GM23338 (cell line): ENCODE data around the gene GRIK4. TPM values are rescaled to one million over a fixed set of nuclear protein-coding genes. Genes with fewer than 3 reads are reported as not detected.
A peak's percentile ranks its signal among the peaks of the same experiment; 100 is the strongest.

Source experiments
- ATAC-seq: fragments of 200-7000 bp; cut with Tn5 transposase; 3 replicates; pipeline ENCODE4 v1.9.1; 2020
- DNase-seq: peaks from one replicate; pipeline ENCODE4 v3.0.0-alpha.2; 2015; ENCODE audit warnings: low spot score
- H2AFZ ChIP-seq: fragments of 200-600 bp; sonication (generic); 2 replicates; pipeline ENCODE4 v1.8.0; 2016; ENCODE audit warnings: antibody characterized with exemption, mild to moderate bottlenecking, moderate library complexity
- H3F3A ChIP-seq: fragments of 200-600 bp; sonication (generic); replicated peaks from 2 replicates; pipeline ENCODE4 v1.8.0; 2017; ENCODE audit warnings: antibody characterized with exemption, mixed run types, low read depth
- H3K27ac ChIP-seq: fragments of 200-600 bp; sonication (generic); 2 replicates; pipeline ENCODE4 v1.6.1; 2016; ENCODE audit warnings: low read depth
- H3K27me3 ChIP-seq: fragments of 200-600 bp; sonication (generic); 2 replicates; pipeline ENCODE4 v1.8.0; 2016; ENCODE audit warnings: mild to moderate bottlenecking, mixed run types, moderate library complexity; ENCODE audit not compliant: insufficient read depth
- H3K36me3 ChIP-seq: fragments of 200-600 bp; sonication (generic); 2 replicates; pipeline ENCODE4 v1.8.0; 2016; ENCODE audit warnings: mild to moderate bottlenecking; ENCODE audit not compliant: insufficient read depth
- H3K4me1 ChIP-seq: fragments of 200-600 bp; sonication (generic); 2 replicates; pipeline ENCODE4 v1.8.0; 2016; ENCODE audit warnings: mild to moderate bottlenecking, moderate library complexity; ENCODE audit not compliant: insufficient read depth
- H3K4me2 ChIP-seq: fragments of 200-600 bp; sonication (generic); 2 replicates; pipeline ENCODE4 v1.7.1; 2017; ENCODE audit warnings: mixed run types
- H3K4me3 ChIP-seq: fragments of 200-600 bp; sonication (generic); 2 replicates; pipeline ENCODE4 v1.6.1; 2016; ENCODE audit warnings: mixed run types
- H3K79me2 ChIP-seq: fragments of 200-600 bp; sonication (generic); replicated peaks from 2 replicates; pipeline ENCODE4 v1.8.0; 2017; ENCODE audit warnings: mild to moderate bottlenecking; ENCODE audit not compliant: insufficient read depth
- H3K9me2 ChIP-seq: fragments of 200-600 bp; sonication (generic); 2 replicates; pipeline ENCODE4 v1.8.0; 2017; ENCODE audit not compliant: insufficient read depth
- H4K20me1 ChIP-seq: fragments of 200-600 bp; sonication (generic); replicated peaks from 2 replicates; pipeline ENCODE4 v1.8.0; 2017; ENCODE audit warnings: mild to moderate bottlenecking; ENCODE audit not compliant: insufficient read depth
- H3K27ac Mint-ChIP-seq: 2 replicates; pipeline ENCODE4 v1.8.0; 2020; ENCODE audit warnings: inconsistent platforms, mild to moderate bottlenecking, moderate library complexity, mixed read lengths
- H3K27me3 Mint-ChIP-seq: 3 replicates; pipeline ENCODE4 v1.8.0; 2022; ENCODE audit warnings: low read depth, mild to moderate bottlenecking, moderate library complexity, mixed read lengths, inconsistent platforms; ENCODE audit not compliant: insufficient read depth, poor library complexity
- H3K36me3 Mint-ChIP-seq: 3 replicates; pipeline ENCODE4 v1.8.0; 2021; ENCODE audit warnings: low read depth, mild to moderate bottlenecking, inconsistent platforms, moderate library complexity, mixed read lengths
- H3K4me1 Mint-ChIP-seq: 3 replicates; pipeline ENCODE4 v1.8.0; 2020; ENCODE audit warnings: mild to moderate bottlenecking, inconsistent platforms, mixed read lengths
- H3K4me3 Mint-ChIP-seq: 3 replicates; pipeline ENCODE4 v1.8.0; 2021; ENCODE audit warnings: moderate library complexity, mild to moderate bottlenecking, inconsistent platforms, mixed read lengths
- H3K9me3 Mint-ChIP-seq: 3 replicates; pipeline ENCODE4 v1.8.0; 2020; ENCODE audit warnings: moderate library complexity, mild to moderate bottlenecking, inconsistent platforms, mixed read lengths
- ETS1 ChIP-seq: IDR thresholded peaks from 2 replicates; pipeline ENCODE4 v1.6.1; 2016; ENCODE audit warnings: antibody characterized with exemption
- EZH2 ChIP-seq: fragments of 200-600 bp; sonication (generic); IDR thresholded peaks from one replicate; pipeline ENCODE4 v1.8.0; 2017; ENCODE audit warnings: antibody characterized with exemption, mild to moderate bottlenecking, low read depth; ENCODE audit not compliant: unreplicated experiment
- EZH2phosphoT487 ChIP-seq: fragments of 200-600 bp; sonication (generic); IDR thresholded peaks from one replicate; pipeline ENCODE4 v1.8.1; 2018; ENCODE audit warnings: antibody characterized with exemption; ENCODE audit not compliant: unreplicated experiment
- JUNB ChIP-seq: IDR thresholded peaks from one replicate; pipeline ENCODE4 v1.6.1; 2016; ENCODE audit warnings: antibody characterized with exemption; ENCODE audit not compliant: unreplicated experiment
- NANOG ChIP-seq: IDR thresholded peaks from 2 replicates; pipeline ENCODE4 v1.6.1; 2016; ENCODE audit warnings: antibody characterized with exemption, borderline replicate concordance
- POLR2AphosphoS5 ChIP-seq: IDR thresholded peaks from 2 replicates; pipeline ENCODE4 v1.6.1; 2016; ENCODE audit warnings: antibody characterized with exemption, low read depth
- STAT1 ChIP-seq: IDR thresholded peaks from one replicate; pipeline ENCODE4 v1.6.1; 2016; ENCODE audit warnings: antibody characterized with exemption; ENCODE audit not compliant: unreplicated experiment
- ZNF114 ChIP-seq: fragments of 250-450 bp; sonication (Bioruptor Pico); IDR thresholded peaks from 2 replicates; pipeline ENCODE4 v1.5.0; 2020; ENCODE audit warnings: mild to moderate bottlenecking, moderate library complexity
- polyA plus RNA-seq: library from polyadenylated mRNA; unstranded; fragments of >200 nt; fragmentation: Nextera tagmentation; extraction: Ambion mirVana; gene quantifications from 2 replicates; pipeline ENCODE4 v1.2.1, GENCODE V29; 2016
- total RNA-seq: library from RNA; depleted of rRNA; stranded (reverse); fragments of >200 nt; shearing (Covaris generic); gene quantifications from 2 replicates; pipeline ENCODE4 v1.2.3, GENCODE V29; 2014
- TF ChIP-seq, protein P1 (sequence below): fragments of 250-450 bp; sonication (Bioruptor Pico); IDR thresholded peaks from 2 replicates; pipeline ENCODE4 v1.5.0; 2020; ENCODE audit warnings: mild to moderate bottlenecking, moderate library complexity
- TF ChIP-seq, protein P2 (sequence below), 2 experiments: fragments of 200-600 bp in 1 of 2; sonication (generic) in 1 of 2; conservative IDR thresholded peaks; 2 replicates each; pipeline versions ENCODE4 v1.5.1 to v1.6.1; 2016 to 2017; ENCODE audit warnings: antibody characterized with exemption in 2 of 2, low read depth in 2 of 2, mild to moderate bottlenecking in 2 of 2, moderate library complexity in 1 of 2

The GRIK4 gene
- total and polyA plus RNA-seq, 2 experiments from 2014 or later, result 0.63 to 2.2 TPM

DNA sequence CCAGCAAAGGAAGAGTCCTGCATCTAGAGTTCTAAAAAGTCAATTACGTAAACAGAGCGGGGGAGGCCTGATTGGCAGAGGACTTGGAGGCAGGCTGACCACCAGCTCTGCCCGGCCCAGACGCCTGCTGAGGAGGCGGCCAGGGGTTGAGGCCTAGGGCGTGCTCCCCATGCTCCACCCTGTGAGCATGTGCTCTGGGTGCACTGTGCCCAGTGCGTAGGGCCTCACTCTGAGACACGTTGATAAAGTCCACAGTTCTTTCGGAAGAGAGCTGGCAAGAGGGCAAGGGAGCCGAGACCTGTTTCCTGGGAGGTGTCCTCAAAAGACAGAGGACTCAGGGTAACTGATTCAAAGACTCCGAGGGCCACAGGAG lies 25.2 kb downstream of the GRIK4 start:
- H4K20me1 ChIP-seq, result no peaks in the 10 kb centered on the region
- no peak overlapping the region for H3K27ac ChIP-seq
- no peak overlapping the region for H3K4me3 Mint-ChIP-seq
- no peaks in the 10 kb centered on the region for H3K9me2 ChIP-seq
- peaks cover 14% of the 10 kb centered on the region for H3K4me1 Mint-ChIP-seq
- ATAC-seq (no peak), DNase-seq (no peak)
- H3F3A ChIP-seq, result no peaks in the 10 kb centered on the region
- no peak overlapping the region for H3K27ac Mint-ChIP-seq
- H3K79me2 ChIP-seq, result no peaks in the 10 kb centered on the region
- H3K36me3 ChIP-seq, result no peaks in the 10 kb centered on the region
- TF ChIP-seq, protein P1, sequence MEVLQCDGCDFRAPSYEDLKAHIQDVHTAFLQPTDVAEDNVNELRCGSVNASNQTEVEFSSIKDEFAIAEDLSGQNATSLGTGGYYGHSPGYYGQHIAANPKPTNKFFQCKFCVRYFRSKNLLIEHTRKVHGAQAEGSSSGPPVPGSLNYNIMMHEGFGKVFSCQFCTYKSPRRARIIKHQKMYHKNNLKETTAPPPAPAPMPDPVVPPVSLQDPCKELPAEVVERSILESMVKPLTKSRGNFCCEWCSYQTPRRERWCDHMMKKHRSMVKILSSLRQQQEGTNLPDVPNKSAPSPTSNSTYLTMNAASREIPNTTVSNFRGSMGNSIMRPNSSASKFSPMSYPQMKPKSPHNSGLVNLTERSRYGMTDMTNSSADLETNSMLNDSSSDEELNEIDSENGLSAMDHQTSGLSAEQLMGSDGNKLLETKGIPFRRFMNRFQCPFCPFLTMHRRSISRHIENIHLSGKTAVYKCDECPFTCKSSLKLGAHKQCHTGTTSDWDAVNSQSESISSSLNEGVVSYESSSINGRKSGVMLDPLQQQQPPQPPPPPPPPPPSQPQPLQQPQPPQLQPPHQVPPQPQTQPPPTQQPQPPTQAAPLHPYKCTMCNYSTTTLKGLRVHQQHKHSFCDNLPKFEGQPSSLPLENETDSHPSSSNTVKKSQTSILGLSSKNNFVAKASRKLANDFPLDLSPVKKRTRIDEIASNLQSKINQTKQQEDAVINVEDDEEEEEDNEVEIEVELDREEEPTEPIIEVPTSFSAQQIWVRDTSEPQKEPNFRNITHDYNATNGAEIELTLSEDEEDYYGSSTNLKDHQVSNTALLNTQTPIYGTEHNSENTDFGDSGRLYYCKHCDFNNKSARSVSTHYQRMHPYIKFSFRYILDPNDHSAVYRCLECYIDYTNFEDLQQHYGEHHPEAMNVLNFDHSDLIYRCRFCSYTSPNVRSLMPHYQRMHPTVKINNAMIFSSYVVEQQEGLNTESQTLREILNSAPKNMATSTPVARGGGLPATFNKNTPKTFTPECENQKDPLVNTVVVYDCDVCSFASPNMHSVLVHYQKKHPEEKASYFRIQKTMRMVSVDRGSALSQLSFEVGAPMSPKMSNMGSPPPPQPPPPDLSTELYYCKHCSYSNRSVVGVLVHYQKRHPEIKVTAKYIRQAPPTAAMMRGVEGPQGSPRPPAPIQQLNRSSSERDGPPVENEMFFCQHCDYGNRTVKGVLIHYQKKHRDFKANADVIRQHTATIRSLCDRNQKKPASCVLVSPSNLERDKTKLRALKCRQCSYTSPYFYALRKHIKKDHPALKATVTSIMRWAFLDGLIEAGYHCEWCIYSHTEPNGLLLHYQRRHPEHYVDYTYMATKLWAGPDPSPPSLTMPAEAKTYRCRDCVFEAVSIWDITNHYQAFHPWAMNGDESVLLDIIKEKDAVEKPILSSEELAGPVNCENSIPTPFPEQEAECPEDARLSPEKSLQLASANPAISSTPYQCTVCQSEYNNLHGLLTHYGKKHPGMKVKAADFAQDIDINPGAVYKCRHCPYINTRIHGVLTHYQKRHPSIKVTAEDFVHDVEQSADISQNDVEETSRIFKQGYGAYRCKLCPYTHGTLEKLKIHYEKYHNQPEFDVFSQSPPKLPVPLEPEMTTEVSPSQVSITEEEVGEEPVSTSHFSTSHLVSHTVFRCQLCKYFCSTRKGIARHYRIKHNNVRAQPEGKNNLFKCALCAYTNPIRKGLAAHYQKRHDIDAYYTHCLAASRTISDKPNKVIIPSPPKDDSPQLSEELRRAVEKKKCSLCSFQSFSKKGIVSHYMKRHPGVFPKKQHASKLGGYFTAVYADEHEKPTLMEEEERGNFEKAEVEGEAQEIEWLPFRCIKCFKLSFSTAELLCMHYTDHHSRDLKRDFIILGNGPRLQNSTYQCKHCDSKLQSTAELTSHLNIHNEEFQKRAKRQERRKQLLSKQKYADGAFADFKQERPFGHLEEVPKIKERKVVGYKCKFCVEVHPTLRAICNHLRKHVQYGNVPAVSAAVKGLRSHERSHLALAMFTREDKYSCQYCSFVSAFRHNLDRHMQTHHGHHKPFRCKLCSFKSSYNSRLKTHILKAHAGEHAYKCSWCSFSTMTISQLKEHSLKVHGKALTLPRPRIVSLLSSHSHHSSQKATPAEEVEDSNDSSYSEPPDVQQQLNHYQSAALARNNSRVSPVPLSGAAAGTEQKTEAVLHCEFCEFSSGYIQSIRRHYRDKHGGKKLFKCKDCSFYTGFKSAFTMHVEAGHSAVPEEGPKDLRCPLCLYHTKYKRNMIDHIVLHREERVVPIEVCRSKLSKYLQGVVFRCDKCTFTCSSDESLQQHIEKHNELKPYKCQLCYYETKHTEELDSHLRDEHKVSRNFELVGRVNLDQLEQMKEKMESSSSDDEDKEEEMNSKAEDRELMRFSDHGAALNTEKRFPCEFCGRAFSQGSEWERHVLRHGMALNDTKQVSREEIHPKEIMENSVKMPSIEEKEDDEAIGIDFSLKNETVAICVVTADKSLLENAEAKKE (CRISPR knock-in tag), result no peak
- TF ChIP-seq EZH2 (no peak), JUNB (no peak), POLR2AphosphoS5 (no peak), EZH2phosphoT487 (no peak), STAT1 (no peak), ZNF114 (CRISPR knock-in tag) (no peak)
- H2AFZ ChIP-seq, result no peak overlapping the region
- no peak overlapping the region for H3K4me2 ChIP-seq
- no peaks in the 10 kb centered on the region; the same call in 1 of the 2 replicates for H3K4me1 ChIP-seq
- no peaks in the 10 kb centered on the region; the same call in 2 of the 3 replicates for H3K9me3 Mint-ChIP-seq
- H3K36me3 Mint-ChIP-seq, result no peaks in the 10 kb centered on the region
- no peaks in the 10 kb centered on the region for H3K27me3 ChIP-seq
- no peak overlapping the region for H3K4me3 ChIP-seq
- peaks cover 9% of the 10 kb centered on the region for H3K27me3 Mint-ChIP-seq

- peak; percentile 33; the same call in 2 of the 3 replicates for ATAC-seq
- H3K4me1 Mint-ChIP-seq, result peaks cover 6% of the 10 kb centered on the region; the same call in 2 of the 3 replicates
- Histone ChIP-seq H3K27me3 (no peaks in the 10 kb centered on the region), H3F3A (no peaks in the 10 kb centered on the region), H2AFZ (no peak overlapping the region), H3K36me3 (no peaks in the 10 kb centered on the region), H3K4me2 (no peak overlapping the region), H3K4me1 (no peaks in the 10 kb centered on the region), H3K4me3 (no peak overlapping the region), H4K20me1 (no peaks in the 10 kb centered on the region), H3K79me2 (no peaks in the 10 kb centered on the region), H3K9me2 (no peaks in the 10 kb centered on the region), H3K27ac (no peak overlapping the region)
- H3K36me3 Mint-ChIP-seq, result no peaks in the 10 kb centered on the region
- H3K4me3 Mint-ChIP-seq, result no peak overlapping the region
- no peak overlapping the region for H3K27ac Mint-ChIP-seq
- peaks cover 7% of the 10 kb centered on the region for H3K27me3 Mint-ChIP-seq
- no peak for DNase-seq
- H3K9me3 Mint-ChIP-seq, result no peaks in the 10 kb centered on the region; the same call in 2 of the 3 replicates
- TF ChIP-seq ZNF114 (CRISPR knock-in tag), result no peak
- TF ChIP-seq NANOG, result no peak
- no peak for TF ChIP-seq JUNB
- TF ChIP-seq STAT1, result no peak
- TF ChIP-seq ETS1, result no peak
- TF ChIP-seq, protein P2, sequence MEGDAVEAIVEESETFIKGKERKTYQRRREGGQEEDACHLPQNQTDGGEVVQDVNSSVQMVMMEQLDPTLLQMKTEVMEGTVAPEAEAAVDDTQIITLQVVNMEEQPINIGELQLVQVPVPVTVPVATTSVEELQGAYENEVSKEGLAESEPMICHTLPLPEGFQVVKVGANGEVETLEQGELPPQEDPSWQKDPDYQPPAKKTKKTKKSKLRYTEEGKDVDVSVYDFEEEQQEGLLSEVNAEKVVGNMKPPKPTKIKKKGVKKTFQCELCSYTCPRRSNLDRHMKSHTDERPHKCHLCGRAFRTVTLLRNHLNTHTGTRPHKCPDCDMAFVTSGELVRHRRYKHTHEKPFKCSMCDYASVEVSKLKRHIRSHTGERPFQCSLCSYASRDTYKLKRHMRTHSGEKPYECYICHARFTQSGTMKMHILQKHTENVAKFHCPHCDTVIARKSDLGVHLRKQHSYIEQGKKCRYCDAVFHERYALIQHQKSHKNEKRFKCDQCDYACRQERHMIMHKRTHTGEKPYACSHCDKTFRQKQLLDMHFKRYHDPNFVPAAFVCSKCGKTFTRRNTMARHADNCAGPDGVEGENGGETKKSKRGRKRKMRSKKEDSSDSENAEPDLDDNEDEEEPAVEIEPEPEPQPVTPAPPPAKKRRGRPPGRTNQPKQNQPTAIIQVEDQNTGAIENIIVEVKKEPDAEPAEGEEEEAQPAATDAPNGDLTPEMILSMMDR (conservative IDR thresholded peaks at IDR 0.05; ENCODE audit: low read depth in 2 of 2), result no peak
- no peak for TF ChIP-seq POLR2AphosphoS5
- TF ChIP-seq EZH2, result no peak
- TF ChIP-seq EZH2phosphoT487, result no peak
These were observed 26.4 kb downstream of the GRIK4 start for GRCh38 chr11:120537996-120538395.
